ENCODE results near the gene DICER1.

DNA sequence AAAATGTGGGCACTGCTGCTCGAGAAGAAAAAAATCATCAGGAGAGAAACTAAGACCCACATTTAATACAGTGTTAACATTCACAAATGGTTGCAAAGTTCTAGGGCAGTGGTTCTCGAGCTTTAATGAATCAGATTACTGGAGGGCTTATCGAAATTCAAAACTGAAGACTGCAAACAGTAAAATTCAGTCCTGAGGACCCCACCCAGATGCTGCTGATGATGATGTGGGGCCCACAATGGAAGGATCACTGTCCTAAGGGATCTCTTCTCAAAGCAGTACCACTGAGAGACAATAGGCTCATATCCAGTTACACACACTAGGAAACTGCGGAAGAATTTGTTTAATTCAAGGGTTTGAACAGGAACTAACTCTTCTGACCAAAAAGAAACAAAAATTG lies 31.4 kb downstream of the DICER1 start:
- no peak for TF ChIP-seq TEAD4 (CRISPR knock-in tag; IDR thresholded peaks at IDR 0.05)
- TF ChIP-seq, protein P1, sequence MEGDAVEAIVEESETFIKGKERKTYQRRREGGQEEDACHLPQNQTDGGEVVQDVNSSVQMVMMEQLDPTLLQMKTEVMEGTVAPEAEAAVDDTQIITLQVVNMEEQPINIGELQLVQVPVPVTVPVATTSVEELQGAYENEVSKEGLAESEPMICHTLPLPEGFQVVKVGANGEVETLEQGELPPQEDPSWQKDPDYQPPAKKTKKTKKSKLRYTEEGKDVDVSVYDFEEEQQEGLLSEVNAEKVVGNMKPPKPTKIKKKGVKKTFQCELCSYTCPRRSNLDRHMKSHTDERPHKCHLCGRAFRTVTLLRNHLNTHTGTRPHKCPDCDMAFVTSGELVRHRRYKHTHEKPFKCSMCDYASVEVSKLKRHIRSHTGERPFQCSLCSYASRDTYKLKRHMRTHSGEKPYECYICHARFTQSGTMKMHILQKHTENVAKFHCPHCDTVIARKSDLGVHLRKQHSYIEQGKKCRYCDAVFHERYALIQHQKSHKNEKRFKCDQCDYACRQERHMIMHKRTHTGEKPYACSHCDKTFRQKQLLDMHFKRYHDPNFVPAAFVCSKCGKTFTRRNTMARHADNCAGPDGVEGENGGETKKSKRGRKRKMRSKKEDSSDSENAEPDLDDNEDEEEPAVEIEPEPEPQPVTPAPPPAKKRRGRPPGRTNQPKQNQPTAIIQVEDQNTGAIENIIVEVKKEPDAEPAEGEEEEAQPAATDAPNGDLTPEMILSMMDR (IDR thresholded peaks at IDR 0.05) = no peak
- no peak for TF ChIP-seq ZNF317 (CRISPR knock-in tag; IDR thresholded peaks at IDR 0.05; ENCODE audit: borderline replicate concordance, low read depth)
- no peak for TF ChIP-seq TCF7 (CRISPR knock-in tag; IDR thresholded peaks at IDR 0.05; ENCODE audit: low read depth)
- no peak for TF ChIP-seq EMX1 (CRISPR knock-in tag; IDR thresholded peaks at IDR 0.05)
- no peak for TF ChIP-seq SP1 (CRISPR knock-in tag; conservative IDR thresholded peaks at IDR 0.05)
- TF ChIP-seq, protein P2, sequence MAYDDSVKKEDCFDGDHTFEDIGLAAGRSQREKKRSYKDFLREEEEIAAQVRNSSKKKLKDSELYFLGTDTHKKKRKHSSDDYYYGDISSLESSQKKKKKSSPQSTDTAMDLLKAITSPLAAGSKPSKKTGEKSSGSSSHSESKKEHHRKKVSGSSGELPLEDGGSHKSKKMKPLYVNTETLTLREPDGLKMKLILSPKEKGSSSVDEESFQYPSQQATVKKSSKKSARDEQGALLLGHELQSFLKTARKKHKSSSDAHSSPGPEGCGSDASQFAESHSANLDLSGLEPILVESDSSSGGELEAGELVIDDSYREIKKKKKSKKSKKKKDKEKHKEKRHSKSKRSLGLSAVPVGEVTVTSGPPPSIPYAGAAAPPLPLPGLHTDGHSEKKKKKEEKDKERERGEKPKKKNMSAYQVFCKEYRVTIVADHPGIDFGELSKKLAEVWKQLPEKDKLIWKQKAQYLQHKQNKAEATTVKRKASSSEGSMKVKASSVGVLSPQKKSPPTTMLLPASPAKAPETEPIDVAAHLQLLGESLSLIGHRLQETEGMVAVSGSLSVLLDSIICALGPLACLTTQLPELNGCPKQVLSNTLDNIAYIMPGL (CRISPR knock-in tag; IDR thresholded peaks at IDR 0.05) = no peak
- TF ChIP-seq, protein P3, sequence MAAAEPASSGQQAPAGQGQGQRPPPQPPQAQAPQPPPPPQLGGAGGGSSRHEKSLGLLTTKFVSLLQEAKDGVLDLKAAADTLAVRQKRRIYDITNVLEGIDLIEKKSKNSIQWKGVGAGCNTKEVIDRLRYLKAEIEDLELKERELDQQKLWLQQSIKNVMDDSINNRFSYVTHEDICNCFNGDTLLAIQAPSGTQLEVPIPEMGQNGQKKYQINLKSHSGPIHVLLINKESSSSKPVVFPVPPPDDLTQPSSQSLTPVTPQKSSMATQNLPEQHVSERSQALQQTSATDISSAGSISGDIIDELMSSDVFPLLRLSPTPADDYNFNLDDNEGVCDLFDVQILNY (CRISPR knock-in tag; IDR thresholded peaks at IDR 0.05) = no peak
- TF ChIP-seq RELA (CRISPR knock-in tag; IDR thresholded peaks at IDR 0.05; ENCODE audit: borderline replicate concordance) = no peak
